Measurements from ENCODE around the gene CHST11.

CHST11 gene

DNA sequence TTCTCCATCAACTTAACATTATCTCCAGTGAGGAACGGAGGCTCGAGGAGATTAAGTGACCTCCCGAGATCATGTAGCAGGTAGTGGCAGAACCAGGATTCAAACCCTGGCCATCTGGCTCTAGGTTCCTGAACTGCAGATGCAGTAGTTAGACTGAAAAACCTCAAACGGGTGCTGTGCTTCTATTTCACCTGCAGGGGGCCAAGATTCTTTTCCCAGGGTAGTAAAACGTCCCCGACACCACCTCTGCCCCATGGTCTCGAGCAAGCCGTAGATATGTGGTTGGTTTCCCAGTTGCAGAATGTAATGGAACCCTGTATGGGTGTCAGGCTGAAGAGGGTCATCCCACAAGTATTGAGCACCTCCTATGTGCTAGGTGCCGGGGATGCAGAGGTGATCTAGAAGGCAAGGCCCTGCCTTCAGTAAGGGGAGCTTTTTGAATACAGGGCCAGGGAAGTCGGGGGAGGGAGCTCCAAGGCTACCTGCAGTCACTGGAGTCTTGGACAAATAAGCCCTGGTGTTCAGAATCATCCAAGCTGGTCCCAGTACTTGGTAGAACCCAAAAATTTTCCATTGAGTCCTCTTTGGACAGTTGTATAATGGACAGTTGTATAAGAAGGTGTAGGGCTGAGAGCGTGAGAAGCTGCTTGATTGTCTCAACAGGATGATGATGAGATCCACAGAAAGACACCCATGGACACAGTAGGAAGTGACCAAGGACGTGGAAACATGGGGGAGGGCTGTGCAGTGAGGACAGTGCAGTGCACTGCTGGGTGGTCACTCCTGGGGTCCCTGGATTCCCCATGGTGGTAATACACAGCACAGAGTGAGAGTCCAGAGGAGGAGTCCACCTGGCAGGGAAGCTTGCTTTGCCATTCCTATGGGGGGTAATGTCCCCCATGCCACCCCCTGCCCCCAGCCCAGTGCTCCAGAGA, 197.2 kb downstream of the CHST11 start:
- peak; percentile 48 for DNase-seq (ENCODE audit: low read depth)

DNA sequence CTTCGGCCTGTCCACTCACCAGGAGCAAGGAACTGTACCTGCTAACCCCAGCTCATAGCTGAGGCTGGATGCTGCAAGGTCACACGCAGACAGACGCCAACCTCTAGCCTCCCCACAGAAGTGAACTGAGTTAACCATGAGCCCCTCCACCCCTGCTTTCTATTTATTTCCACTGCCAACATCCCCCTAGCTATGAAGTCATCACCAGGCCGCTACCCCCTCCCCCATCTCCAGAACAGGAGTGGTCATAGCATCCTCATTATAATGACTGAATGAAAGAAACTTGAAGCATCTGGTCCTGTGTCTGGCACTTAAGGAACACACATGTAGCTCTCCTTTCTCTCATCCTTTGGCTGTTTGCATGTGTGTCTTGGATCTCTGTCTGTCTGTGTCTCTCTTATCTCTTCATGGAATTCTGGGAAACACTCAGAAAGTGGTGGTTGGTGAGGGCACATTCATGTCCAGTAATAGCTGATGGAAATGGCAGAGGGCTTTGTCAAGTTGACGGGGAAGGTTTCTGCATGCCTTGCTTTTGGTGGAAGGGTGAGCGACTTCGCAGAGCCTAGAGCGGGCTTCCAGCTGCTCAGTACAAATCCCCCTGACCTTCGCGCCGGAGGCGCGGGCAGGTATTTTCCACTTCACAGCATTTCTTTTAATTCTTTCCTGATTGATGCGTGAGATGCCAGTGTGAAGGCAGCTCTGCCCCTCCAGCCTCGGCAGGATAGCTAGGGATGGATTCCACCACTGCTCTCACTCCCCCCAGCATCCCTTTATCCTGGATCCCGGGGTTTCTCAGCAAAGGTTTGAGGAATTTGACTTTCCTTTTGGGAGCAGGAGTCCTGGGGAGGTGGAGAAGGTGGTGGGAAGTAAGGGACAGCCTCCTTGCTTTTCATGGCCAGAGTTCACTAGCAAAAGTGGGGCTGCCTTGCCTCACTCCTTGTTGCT, 198.2 kb downstream of the CHST11 start:
- DNase-seq (ENCODE audit: low read depth) = no peak

GRCh38 chr12:104656383-104656782, 199.6 kb downstream of the CHST11 start:
- DNase-seq (ENCODE audit: low read depth) = no peak

- DNase-seq (ENCODE audit: low read depth) = no peak
Measured at GRCh38 chr12:104656921-104657320, 200.2 kb downstream of the CHST11 start.

GRCh38 chr12:104657726-104658484, 201.2 kb downstream of the CHST11 start:
- no peak for DNase-seq (ENCODE audit: low read depth)

- no peak for DNase-seq (ENCODE audit: low read depth)
Measured at GRCh38 chr12:104659058-104659457, 202.3 kb downstream of the CHST11 start.

DNA sequence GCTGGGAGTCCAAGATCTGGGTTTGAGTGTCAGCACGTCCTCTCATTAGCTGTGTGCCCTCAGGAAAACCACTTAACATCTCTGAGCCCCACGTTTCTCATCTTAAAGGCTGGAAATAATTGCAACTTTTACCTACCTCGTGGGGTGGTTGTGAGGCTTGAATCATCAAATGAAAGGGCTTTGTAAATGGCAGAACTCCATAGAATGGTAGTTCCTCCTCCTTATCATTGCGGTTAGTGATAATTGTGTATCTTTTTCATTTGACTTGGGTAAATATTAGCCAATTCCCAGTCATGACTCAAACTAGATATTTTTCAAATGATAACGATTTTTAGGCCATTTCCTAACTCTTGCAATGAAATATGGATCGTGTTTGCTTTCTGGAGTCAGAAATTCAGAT, 205.5 kb downstream of the CHST11 start:
- DNase-seq (ENCODE audit: low read depth) = no peak

GRCh38 chr12:104662908-104663307, 206.2 kb downstream of the CHST11 start:
- DNase-seq (ENCODE audit: low read depth) = no peak

DNA sequence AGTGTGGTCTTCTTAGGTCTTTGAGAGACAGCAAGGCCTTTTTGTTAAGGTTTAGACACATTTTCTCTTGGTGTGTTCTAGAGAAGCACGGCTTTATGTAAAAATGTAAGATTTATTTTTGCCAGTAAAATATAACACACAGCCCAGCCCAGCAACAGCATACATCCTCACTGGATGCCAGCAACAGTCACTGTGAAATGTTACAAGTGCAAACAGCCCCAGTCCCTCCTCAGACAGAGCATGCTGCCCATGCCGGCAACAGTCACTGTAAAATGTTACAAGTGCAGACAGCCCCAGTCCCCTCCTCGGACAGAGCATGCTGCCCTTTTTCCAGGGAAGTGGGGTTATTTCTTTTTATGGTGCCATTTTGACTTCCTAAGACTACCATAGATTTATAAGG, 207.6 kb downstream of the CHST11 start:
- no peak for DNase-seq (ENCODE audit: low read depth)

GRCh38 chr12:104665296-104665695, 208.5 kb downstream of the CHST11 start:
- DNase-seq (ENCODE audit: low read depth) = peak; percentile 6

- DNase-seq (ENCODE audit: low read depth) = no peak
Measured at GRCh38 chr12:104667139-104667538, 210.4 kb downstream of the CHST11 start.

DNA sequence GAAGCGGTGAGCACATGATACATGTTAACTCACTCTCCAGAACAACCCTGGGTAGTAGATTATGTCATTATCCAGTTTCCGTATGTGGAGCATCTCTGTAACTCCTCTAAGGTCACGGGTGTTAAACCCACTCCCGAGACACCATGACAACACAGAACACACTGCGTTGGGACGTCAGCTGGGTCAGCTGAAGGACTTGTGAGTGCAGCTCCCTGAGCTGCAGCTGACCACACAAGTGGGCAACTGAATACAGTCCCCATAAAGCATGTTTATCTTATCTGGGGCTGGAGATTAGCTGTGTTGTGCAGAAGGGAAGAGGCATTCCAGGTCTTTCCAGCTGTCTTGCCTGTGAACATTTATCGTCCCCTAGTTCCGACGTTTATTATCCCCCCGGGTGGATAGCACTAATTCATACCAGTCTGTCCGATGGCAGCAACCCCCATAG, 211.5 kb downstream of the CHST11 start:
- DNase-seq (ENCODE audit: low read depth) = no peak

- DNase-seq (ENCODE audit: low read depth) = no peak
Measured at GRCh38 chr12:104669089-104669721, 212.5 kb downstream of the CHST11 start.

DNA sequence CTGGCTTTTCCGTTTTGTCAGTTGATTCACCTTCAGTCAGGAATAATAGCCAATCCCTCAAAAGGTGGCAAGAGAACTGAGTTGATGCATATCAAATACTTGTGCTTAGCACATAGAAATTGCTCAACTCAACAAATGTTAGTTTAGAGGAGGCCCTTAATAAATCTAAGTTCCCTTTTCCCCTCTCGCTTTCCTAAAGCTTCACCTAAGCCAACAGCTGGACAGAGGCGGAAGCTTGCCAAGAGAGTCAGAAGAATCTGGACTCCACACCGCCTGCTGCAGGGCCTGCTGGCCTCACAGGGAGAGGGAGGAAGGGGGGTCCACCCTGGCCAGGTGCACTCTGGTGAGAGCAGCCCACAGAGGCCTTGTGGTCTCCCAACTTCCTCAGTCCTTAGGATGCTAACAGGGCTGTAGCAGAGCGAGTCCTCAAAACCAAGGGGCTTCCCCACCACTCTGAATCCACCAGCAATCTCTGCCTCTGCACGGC, 213.1 kb downstream of the CHST11 start:
- no peak for DNase-seq (ENCODE audit: low read depth)

GRCh38 chr12:104670439-104671408, 214.0 kb downstream of the CHST11 start:
- no peak for DNase-seq (ENCODE audit: low read depth)

DNA sequence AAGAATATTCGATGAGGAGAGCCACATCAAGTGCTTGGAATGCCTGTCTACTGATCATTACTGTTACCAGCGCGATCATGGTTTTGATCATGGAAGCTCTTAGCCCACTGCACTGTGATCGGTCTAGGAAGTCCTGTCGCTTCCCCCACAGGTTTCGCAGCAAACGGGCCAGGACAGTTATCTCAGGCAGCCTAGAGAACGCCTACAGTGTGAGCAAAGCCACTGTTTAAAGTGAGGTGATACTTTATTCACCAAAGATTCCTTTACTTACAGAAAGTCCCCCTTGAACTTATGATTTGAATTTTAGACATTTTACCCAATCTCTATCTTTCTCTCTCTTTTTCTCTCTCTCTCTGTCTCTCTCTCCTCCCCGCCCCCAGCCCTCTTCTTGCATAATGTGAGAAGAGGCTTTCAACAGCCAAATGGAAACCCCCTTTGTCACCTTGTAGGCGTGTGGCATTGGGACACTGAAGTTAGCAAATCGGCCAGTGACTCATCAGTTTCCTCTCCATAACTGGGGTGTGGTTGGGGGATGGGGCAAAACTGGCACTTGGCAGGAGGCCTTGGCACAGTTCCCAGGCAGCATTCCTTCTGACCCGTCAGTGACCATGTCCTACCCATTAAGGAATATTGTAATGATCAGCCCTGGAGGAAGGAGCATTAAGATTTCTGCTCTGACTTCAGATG, 214.8 kb downstream of the CHST11 start:
- peak; percentile 97 for DNase-seq (ENCODE audit: low read depth)

- DNase-seq (ENCODE audit: low read depth) = no peak
Measured at GRCh38 chr12:104672096-104672445, 215.3 kb downstream of the CHST11 start.

GRCh38 chr12:104672501-104673265, 215.9 kb downstream of the CHST11 start:
- DNase-seq (ENCODE audit: low read depth) = peak; percentile 27

DNA sequence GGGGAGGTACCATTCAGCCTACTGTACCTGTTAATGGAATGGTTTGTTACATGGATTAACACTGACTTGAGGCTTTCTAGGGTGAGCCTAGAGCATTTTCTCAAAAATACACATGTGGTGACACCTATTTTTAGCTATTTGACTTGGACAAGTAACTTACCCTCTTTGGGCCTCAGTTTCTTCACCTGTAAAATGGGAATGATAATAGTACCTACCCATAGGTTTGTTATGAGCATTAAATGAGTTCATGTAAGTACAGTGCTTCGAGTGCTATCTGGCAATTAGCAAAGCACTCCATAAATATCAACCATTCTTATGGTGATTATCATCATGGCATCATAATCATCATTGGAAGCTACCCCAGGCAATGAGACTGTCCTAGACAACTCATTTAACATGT, 216.5 kb downstream of the CHST11 start:
- no peak for DNase-seq (ENCODE audit: low read depth)
